ENCODE measurements around the gene GRIK2. TPM values are rescaled to one million over a fixed set of nuclear protein-coding genes. Genes with fewer than 3 reads are reported as not detected.

The GRIK2 gene
- 0.70 and 0.90 TPM in 2 replicates for total RNA-seq (2021)
- long read RNA-seq, partial matches to known transcripts = 1 of 4 reads
- long read RNA-seq, other reads (novel, unspliced or antisense) = 3 of 4 reads

- peaks cover 11 to 25% of the 10 kb centered on the region in 2 experiments; a peak in 3 of 4 replicates for H3K4me1 Mint-ChIP-seq
- H3K36me3 Mint-ChIP-seq (ENCODE audit: insufficient read depth in 1 of 3, low read depth in 3 of 3) = no peaks in the 10 kb centered on the region; a peak in 1 of 7 replicates
- peak within 1 kb of the TSS; percentile 94 for H3K4me2 ChIP-seq (ENCODE audit: insufficient read depth, insufficient read length, low read length)
- H4K5ac ChIP-seq (ENCODE audit: insufficient read length, low read depth, low read length) = no peak within 1 kb of the TSS
- no peaks in the 10 kb centered on the region; a peak in 1 of 5 replicates for H3K9me3 Mint-ChIP-seq
- no peak within 1 kb of the TSS for H3K56ac ChIP-seq (ENCODE audit: insufficient read length, low read depth, low read length)
- no peaks in the 10 kb centered on the region for H3K79me2 ChIP-seq (ENCODE audit: insufficient read depth, low read length)
- no peak within 1 kb of the TSS for H2BK12ac ChIP-seq (ENCODE audit: insufficient read length, low read depth, low read length)
- no peak within 1 kb of the TSS for H3K18ac ChIP-seq (ENCODE audit: insufficient read length, low read depth, low read length)
- H2AFZ ChIP-seq (ENCODE audit: low read length) = no peak within 1 kb of the TSS
- H3K9me3 ChIP-seq (ENCODE audit: control insufficient read depth, low read depth, low read length) = no peaks in the 10 kb centered on the region
- no peak within 1 kb of the TSS for H4K91ac ChIP-seq (ENCODE audit: insufficient read length, low read depth, low read length)
- TF ChIP-seq CTCF (conservative IDR thresholded peaks at IDR 0.05) = peak; percentile 50; the same call in 2 of the 3 replicates
- no CpG with 5 or more reads among the region's 45 CpGs for WGBS (ENCODE audit: extremely low coverage, insufficient read length, low lambda C conversion rate)
- H3K27me3 Mint-ChIP-seq (ENCODE audit: low read depth) = peaks cover 73% of the 10 kb centered on the region
- H3K79me1 ChIP-seq (ENCODE audit: insufficient read depth, low read depth, low read length, poor library complexity, severe bottlenecking) = no peaks in the 10 kb centered on the region
- no peak within 1 kb of the TSS for H2AK5ac ChIP-seq (ENCODE audit: insufficient read length, low read length)
- H3K23me2 ChIP-seq (ENCODE audit: insufficient read length, low read depth, low read length, poor library complexity, severe bottlenecking) = peaks cover 16% of the 10 kb centered on the region
- no peak within 1 kb of the TSS for H2BK120ac ChIP-seq (ENCODE audit: low read depth, low read length, poor library complexity, severe bottlenecking)
- no peak within 1 kb of the TSS for H3K23ac ChIP-seq (ENCODE audit: insufficient read length, low read depth, low read length)
- H2BK20ac ChIP-seq (ENCODE audit: low read depth, low read length, poor library complexity, severe bottlenecking) = no peak within 1 kb of the TSS
- H3K27me3 ChIP-seq (ENCODE audit: insufficient read depth, low read length) = peaks cover 10% of the 10 kb centered on the region; the same call in 1 of the 2 replicates
- H2BK15ac ChIP-seq (ENCODE audit: low read depth, low read length) = no peak within 1 kb of the TSS
- peak within 1 kb of the TSS; percentile 72 to 92 for H3K4me3 Mint-ChIP-seq
- no peaks in the 10 kb centered on the region for H4K20me1 ChIP-seq (ENCODE audit: control insufficient read depth, insufficient read depth, insufficient read length)
- H3K27ac Mint-ChIP-seq = no peak within 1 kb of the TSS
- no peak within 1 kb of the TSS for H3T11ph ChIP-seq (ENCODE audit: low read length)
- no peak within 1 kb of the TSS for H3K14ac ChIP-seq (ENCODE audit: insufficient read depth, low read length)
- H3K4ac ChIP-seq (ENCODE audit: low read depth, low read length) = no peak within 1 kb of the TSS
- DNase-seq = peak; percentile 75
- 0 out of 2 replicates have a peak, but pooled peaks cover 2% of the 10 kb centered on the region for H3K4me1 ChIP-seq (ENCODE audit: insufficient read depth, low read length)
- H2BK5ac ChIP-seq (ENCODE audit: insufficient read length, low read length) = no peak within 1 kb of the TSS
- no peak within 1 kb of the TSS for H3K9ac ChIP-seq (ENCODE audit: extremely low read depth, insufficient read length, low read length)
- H4K8ac ChIP-seq (replicated peaks; ENCODE audit: insufficient read length, low read depth, low read length) = no peak within 1 kb of the TSS
- no peak within 1 kb of the TSS for H3K27ac ChIP-seq (ENCODE audit: insufficient read length, low read depth, low read length)
Observed at GRCh38 chr6:101393251-101393828, at the start of gene GRIK2. GRIK2 (plus strand) TSS chr6:101393708.

Data from H9 (cell line).